Measurements from ENCODE around the gene DLST.

The DLST gene

GRCh38 chr14:74911221-74911620 lies 29.5 kb downstream of the DLST start:
- TF ChIP-seq SPI1 (IDR thresholded peaks at IDR 0.05; ENCODE audit: borderline replicate concordance, low read depth) (no peak), REST (IDR thresholded peaks at IDR 0.05; ENCODE audit: insufficient replicate concordance, low read depth) (no peak), GABPA (IDR thresholded peaks at IDR 0.05; ENCODE audit: low read depth) (no peak), CTCF (IDR thresholded peaks at IDR 0.05; ENCODE audit: insufficient read depth, low read length) (no peak), POLR2AphosphoS5 (IDR thresholded peaks at IDR 0.05; ENCODE audit: low read depth) (no peak)
- no peak overlapping the region for H3K4me3 ChIP-seq (replicated peaks; ENCODE audit: insufficient read depth, low read length)
- no peaks in the 10 kb centered on the region for H3K27me3 ChIP-seq (ENCODE audit: insufficient read depth, poor library complexity, severe bottlenecking)
- H3K27ac ChIP-seq (replicated peaks), result no peak overlapping the region
- DNase-seq (ENCODE audit: low read depth in 1 of 2, low spot score in 1 of 2), result no peak

DNA sequence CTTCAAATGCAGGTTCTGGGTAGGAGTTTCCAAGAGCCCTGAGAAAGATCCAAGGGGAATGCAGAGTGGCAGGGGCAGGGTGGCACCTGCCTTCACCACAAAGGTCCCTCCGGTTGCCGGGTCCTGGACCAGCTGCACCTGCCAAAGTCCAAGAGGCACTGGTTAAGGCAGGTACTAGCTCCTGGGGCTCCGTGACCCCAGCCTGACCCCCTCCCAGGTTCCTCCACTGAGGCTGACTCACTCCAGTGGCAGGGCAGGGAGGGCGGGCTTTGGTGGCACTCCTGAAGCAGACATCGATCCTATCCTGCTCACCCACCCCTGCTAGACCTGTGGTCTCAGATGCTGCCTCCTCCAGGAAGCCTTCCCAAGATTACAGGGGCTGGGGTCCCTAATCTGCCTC lies 30.0 kb downstream of the DLST start:
- Histone ChIP-seq H3K27ac (replicated peaks) (no peak overlapping the region), H3K27me3 (ENCODE audit: insufficient read depth, poor library complexity, severe bottlenecking) (no peaks in the 10 kb centered on the region), H3K4me3 (replicated peaks; ENCODE audit: insufficient read depth, low read length) (no peak overlapping the region)
- DNase-seq (ENCODE audit: low read depth in 1 of 2, low spot score in 1 of 2), result no peak
- TF ChIP-seq REST (IDR thresholded peaks at IDR 0.05; ENCODE audit: insufficient replicate concordance, low read depth) (no peak), GABPA (IDR thresholded peaks at IDR 0.05; ENCODE audit: low read depth) (no peak), SPI1 (IDR thresholded peaks at IDR 0.05; ENCODE audit: borderline replicate concordance, low read depth) (no peak), POLR2AphosphoS5 (IDR thresholded peaks at IDR 0.05; ENCODE audit: low read depth) (no peak), CTCF (IDR thresholded peaks at IDR 0.05; ENCODE audit: insufficient read depth, low read length) (no peak)

DNA sequence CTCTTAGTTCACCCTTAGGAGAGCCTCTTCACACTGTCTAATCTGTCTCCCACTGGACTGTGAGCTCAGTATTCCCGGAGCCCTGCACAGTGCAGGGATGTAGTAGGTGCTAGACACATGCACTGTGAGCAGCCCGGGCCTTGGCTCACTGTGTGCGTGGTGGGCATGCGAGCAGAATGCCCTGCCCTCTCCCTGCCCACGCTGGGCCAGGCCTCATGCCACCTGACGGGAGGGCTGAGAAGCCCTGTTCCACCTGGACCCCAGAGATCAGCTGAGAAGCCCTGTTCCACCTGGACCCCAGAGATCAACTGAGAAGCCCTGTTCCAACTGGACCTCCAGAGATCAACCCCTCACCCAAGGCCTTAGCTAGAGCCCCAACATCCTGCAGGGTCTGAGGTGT lies 30.4 kb downstream of the DLST start:
- no peak overlapping the region for H3K27ac ChIP-seq (replicated peaks)
- no peak overlapping the region for H3K4me3 ChIP-seq (replicated peaks; ENCODE audit: insufficient read depth, low read length)
- H3K27me3 ChIP-seq (ENCODE audit: insufficient read depth, poor library complexity, severe bottlenecking), result no peaks in the 10 kb centered on the region
- no peak for DNase-seq (ENCODE audit: low read depth in 1 of 2, low spot score in 1 of 2)
- TF ChIP-seq CTCF (IDR thresholded peaks at IDR 0.05; ENCODE audit: insufficient read depth, low read length), result no peak
- no peak for TF ChIP-seq REST (IDR thresholded peaks at IDR 0.05; ENCODE audit: insufficient replicate concordance, low read depth)
- TF ChIP-seq GABPA (IDR thresholded peaks at IDR 0.05; ENCODE audit: low read depth), result no peak
- TF ChIP-seq POLR2AphosphoS5 (IDR thresholded peaks at IDR 0.05; ENCODE audit: low read depth), result no peak
- TF ChIP-seq SPI1 (IDR thresholded peaks at IDR 0.05; ENCODE audit: borderline replicate concordance, low read depth), result no peak

Data from HL-60 (cell line).